DOHH2 (cell line): ENCODE measurements around the gene LSM2.
A peak's percentile ranks its signal among the peaks of the same experiment; 100 is the strongest.
"Not testable (repeated sequence)": the region's sequence is repeated elsewhere in the genome, so short reads cannot be mapped to it uniquely, and the experiment has no call there.

Source experiments
- H3F3A ChIP-seq: fragments of 200-600 bp; sonication (generic), shearing (Covaris generic); 2 replicates; pipeline ENCODE4 v1.6.0; 2016; ENCODE audit warnings: antibody characterized with exemption, mild to moderate bottlenecking; ENCODE audit not compliant: control insufficient read depth, insufficient read depth
- H3K27ac ChIP-seq: fragments of 200-600 bp; sonication (generic); 2 replicates; pipeline ENCODE4 v1.5.1; 2014; ENCODE audit warnings: low read depth, mild to moderate bottlenecking, low read length, moderate library complexity
- H3K27me3 ChIP-seq: fragments of 200-600 bp; sonication (generic); 2 replicates; pipeline ENCODE4 v1.6.1; 2014; ENCODE audit warnings: mild to moderate bottlenecking, low read length, mixed read lengths; ENCODE audit not compliant: control insufficient read depth
- H3K36me3 ChIP-seq: fragments of 200-600 bp; sonication (generic); 2 replicates; pipeline ENCODE4 v1.6.1; 2014; ENCODE audit warnings: mild to moderate bottlenecking, low read length, moderate library complexity, mixed read lengths; ENCODE audit not compliant: control insufficient read depth
- H3K4me1 ChIP-seq: fragments of 200-600 bp; sonication (generic); 2 replicates; pipeline ENCODE4 v1.6.1; 2014; ENCODE audit warnings: mild to moderate bottlenecking, low read length, mixed read lengths; ENCODE audit not compliant: control insufficient read depth
- H3K4me2 ChIP-seq: fragments of 200-600 bp; sonication (generic); 2 replicates; pipeline ENCODE4 v1.6.0; 2014; ENCODE audit warnings: mild to moderate bottlenecking, low read length, moderate library complexity
- H3K4me3 ChIP-seq: fragments of 200-600 bp; sonication (generic); 2 replicates; pipeline ENCODE4 v1.5.1; 2014; ENCODE audit warnings: mild to moderate bottlenecking, low read length, mixed read lengths
- H3K79me2 ChIP-seq: fragments of 200-600 bp; sonication (generic); 2 replicates; pipeline ENCODE4 v1.6.1; 2014; ENCODE audit warnings: mild to moderate bottlenecking, low read length, mixed read lengths; ENCODE audit not compliant: control insufficient read depth
- H3K9me2 ChIP-seq: fragments of 200-600 bp; sonication (generic); replicated peaks from 2 replicates; pipeline ENCODE4 v1.6.1; 2014; ENCODE audit warnings: mild to moderate bottlenecking, low read length, mixed read lengths; ENCODE audit not compliant: control insufficient read depth
- H3K9me3 ChIP-seq: fragments of 200-600 bp; sonication (generic); 2 replicates; pipeline ENCODE4 v1.6.1; 2014; ENCODE audit warnings: antibody characterized with exemption, low read length, mixed read lengths; ENCODE audit not compliant: control insufficient read depth, insufficient read depth
- H4K20me1 ChIP-seq: fragments of 200-600 bp; sonication (generic); 2 replicates; pipeline ENCODE4 v1.6.0; 2014; ENCODE audit warnings: low read depth, mild to moderate bottlenecking, antibody characterized with exemption, low read length, moderate library complexity; ENCODE audit not compliant: control insufficient read depth, insufficient read depth
- EZH2phosphoT487 ChIP-seq: fragments of 200-600 bp; sonication (generic); IDR thresholded peaks from 2 replicates; pipeline ENCODE4 v1.6.1; 2017; ENCODE audit warnings: borderline replicate concordance, mild to moderate bottlenecking, antibody characterized with exemption, low read length, moderate library complexity, mixed read lengths
- TF ChIP-seq, protein P1 (sequence below): fragments of 200-600 bp; sonication (generic); IDR thresholded peaks from one replicate; pipeline ENCODE4 v1.5.1; 2014; ENCODE audit warnings: antibody characterized with exemption, mild to moderate bottlenecking, low read depth, low read length; ENCODE audit not compliant: poor library complexity, severe bottlenecking

Gene LSM2

DNA sequence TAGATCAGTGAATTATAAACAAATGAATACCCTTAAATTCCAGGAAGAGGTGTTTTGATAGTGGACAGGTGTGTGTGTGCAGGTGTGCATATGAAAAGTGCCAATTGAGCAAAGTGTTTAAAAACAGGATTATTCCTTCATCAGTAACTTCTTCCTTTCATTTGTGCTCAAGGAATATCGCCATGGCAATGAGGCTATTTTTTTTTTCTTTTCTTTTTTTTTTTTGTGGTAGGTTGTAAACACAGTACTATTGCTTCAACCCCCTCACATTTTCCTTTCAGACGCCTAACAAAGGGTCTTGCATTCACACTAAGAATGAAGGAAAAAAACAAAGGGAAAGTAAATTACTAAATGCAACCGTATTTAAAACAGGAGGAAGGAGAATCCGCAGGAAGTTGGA is 18.8 kb upstream of the LSM2 start:
- H3K27ac ChIP-seq, result no peak overlapping the region
- H3K27me3 ChIP-seq, result no peaks in the 10 kb centered on the region
- TF ChIP-seq EZH2phosphoT487, result no peak
- TF ChIP-seq, protein P1, sequence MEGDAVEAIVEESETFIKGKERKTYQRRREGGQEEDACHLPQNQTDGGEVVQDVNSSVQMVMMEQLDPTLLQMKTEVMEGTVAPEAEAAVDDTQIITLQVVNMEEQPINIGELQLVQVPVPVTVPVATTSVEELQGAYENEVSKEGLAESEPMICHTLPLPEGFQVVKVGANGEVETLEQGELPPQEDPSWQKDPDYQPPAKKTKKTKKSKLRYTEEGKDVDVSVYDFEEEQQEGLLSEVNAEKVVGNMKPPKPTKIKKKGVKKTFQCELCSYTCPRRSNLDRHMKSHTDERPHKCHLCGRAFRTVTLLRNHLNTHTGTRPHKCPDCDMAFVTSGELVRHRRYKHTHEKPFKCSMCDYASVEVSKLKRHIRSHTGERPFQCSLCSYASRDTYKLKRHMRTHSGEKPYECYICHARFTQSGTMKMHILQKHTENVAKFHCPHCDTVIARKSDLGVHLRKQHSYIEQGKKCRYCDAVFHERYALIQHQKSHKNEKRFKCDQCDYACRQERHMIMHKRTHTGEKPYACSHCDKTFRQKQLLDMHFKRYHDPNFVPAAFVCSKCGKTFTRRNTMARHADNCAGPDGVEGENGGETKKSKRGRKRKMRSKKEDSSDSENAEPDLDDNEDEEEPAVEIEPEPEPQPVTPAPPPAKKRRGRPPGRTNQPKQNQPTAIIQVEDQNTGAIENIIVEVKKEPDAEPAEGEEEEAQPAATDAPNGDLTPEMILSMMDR, result no peak
- no peaks in the 10 kb centered on the region for H4K20me1 ChIP-seq
- H3K4me3 ChIP-seq, result no peak overlapping the region
- H3F3A ChIP-seq, result peaks cover 31% of the 10 kb centered on the region
- H3K9me2 ChIP-seq, result no peaks in the 10 kb centered on the region
- H3K79me2 ChIP-seq, result peaks cover 22% of the 10 kb centered on the region
- H3K9me3 ChIP-seq, result no peaks in the 10 kb centered on the region
- peak overlapping the region; percentile 99; the same call in 1 of the 2 replicates for H3K4me2 ChIP-seq
- peaks cover 53% of the 10 kb centered on the region for H3K4me1 ChIP-seq
- H3K36me3 ChIP-seq, result no peaks in the 10 kb centered on the region

GRCh38 chr6:31823592-31824196 is 16.9 kb upstream of the LSM2 start:
- peaks cover 52% of the 10 kb centered on the region for H3K4me1 ChIP-seq
- not testable (repeated sequence) for H3K27me3 ChIP-seq, H3K4me3 ChIP-seq, H4K20me1 ChIP-seq, H3K27ac ChIP-seq, H3K9me3 ChIP-seq, H3K9me2 ChIP-seq, H3K36me3 ChIP-seq
- peaks cover 11% of the 10 kb centered on the region for H3K79me2 ChIP-seq
- peaks cover 30% of the 10 kb centered on the region for H3F3A ChIP-seq
- 0 out of 2 replicates have a peak overlapping the region, but pooled peaks have one; percentile 12 for H3K4me2 ChIP-seq

- Histone ChIP-seq H3K9me2 (no peaks in the 10 kb centered on the region), H3K27me3 (no peaks in the 10 kb centered on the region), H3F3A (peaks cover 38% of the 10 kb centered on the region), H3K36me3 (no peaks in the 10 kb centered on the region), H3K4me3 (peak overlapping the region; percentile 92), H3K9me3 (no peaks in the 10 kb centered on the region), H3K79me2 (peaks cover 7% of the 10 kb centered on the region; the same call in 1 of the 2 replicates), H4K20me1 (no peaks in the 10 kb centered on the region), H3K4me2 (peak overlapping the region; percentile 83), H3K4me1 (peaks cover 63% of the 10 kb centered on the region), H3K27ac (peak overlapping the region; percentile 43)
- TF ChIP-seq, protein P1, result no peak
- TF ChIP-seq EZH2phosphoT487, result no peak
Observed at GRCh38 chr6:31822036-31822821, 15.5 kb upstream of the LSM2 start.
